ENCODE data around the gene TBP. TPM values are rescaled to one million over a fixed set of nuclear protein-coding genes. Genes with fewer than 3 reads are reported as not detected.
A peak's percentile ranks its signal among the peaks of the same experiment; 100 is the strongest.

The TBP gene
- total RNA-seq, 3 donors from 2014 or later, result 14.7 to 23.6 (median 20.6) TPM

DNA sequence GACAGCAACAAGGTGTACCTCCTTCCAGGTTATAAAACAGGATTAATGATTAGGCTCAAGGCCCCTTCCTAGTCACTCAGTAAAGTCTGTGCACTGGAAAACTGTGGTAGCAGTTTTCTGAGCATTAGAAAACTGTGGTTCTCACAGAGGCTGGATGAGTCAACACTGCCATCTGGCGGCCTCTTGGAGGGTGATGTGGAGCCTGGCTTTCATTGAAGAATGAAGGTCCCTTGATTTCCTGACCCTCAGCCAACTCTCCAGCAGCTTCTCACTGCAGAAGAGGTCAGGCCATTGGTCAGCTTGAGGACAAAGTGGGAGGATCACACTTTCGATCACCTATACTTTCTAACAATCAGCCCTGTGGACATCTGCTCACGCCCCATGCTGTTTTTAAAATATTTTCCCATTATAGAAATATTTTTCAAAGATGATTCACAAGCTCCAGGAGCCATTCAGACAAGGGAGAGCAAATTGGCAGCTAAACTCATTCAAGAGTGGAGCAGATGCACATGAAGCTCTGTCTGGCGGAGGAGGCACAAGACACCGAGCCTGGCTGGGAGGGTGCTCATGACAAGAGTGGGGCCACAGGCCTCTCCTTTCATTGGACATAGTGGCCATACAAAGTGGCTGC lies 24.2 kb upstream of the TBP start:
- Histone ChIP-seq H3K36me3 (peaks cover 8% of the 10 kb centered on the region), H3K4me3 (no peak overlapping the region), H3K27ac (no peak overlapping the region), H3K4me1 (no peaks in the 10 kb centered on the region), H3K27me3 (no peaks in the 10 kb centered on the region), H3K9me3 (no peaks in the 10 kb centered on the region)
- no peak for TF ChIP-seq POLR2A (IDR thresholded peaks at IDR 0.05)
- TF ChIP-seq, protein P1, sequence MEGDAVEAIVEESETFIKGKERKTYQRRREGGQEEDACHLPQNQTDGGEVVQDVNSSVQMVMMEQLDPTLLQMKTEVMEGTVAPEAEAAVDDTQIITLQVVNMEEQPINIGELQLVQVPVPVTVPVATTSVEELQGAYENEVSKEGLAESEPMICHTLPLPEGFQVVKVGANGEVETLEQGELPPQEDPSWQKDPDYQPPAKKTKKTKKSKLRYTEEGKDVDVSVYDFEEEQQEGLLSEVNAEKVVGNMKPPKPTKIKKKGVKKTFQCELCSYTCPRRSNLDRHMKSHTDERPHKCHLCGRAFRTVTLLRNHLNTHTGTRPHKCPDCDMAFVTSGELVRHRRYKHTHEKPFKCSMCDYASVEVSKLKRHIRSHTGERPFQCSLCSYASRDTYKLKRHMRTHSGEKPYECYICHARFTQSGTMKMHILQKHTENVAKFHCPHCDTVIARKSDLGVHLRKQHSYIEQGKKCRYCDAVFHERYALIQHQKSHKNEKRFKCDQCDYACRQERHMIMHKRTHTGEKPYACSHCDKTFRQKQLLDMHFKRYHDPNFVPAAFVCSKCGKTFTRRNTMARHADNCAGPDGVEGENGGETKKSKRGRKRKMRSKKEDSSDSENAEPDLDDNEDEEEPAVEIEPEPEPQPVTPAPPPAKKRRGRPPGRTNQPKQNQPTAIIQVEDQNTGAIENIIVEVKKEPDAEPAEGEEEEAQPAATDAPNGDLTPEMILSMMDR (IDR thresholded peaks at IDR 0.05), result peak; percentile 39 to 81 (median 54)
- DNase-seq (ENCODE audit: low spot score in 2 of 2), result peak; percentile 33 to 69
- intact Hi-C loops (cut with DNase I; ENCODE audit: low total_unique reads), result no loop called here

GRCh38 chr6:170532867-170533488 lies 21.2 kb upstream of the TBP start:
- Histone ChIP-seq H3K9me3 (no peaks in the 10 kb centered on the region), H3K27me3 (no peaks in the 10 kb centered on the region), H3K4me1 (no peaks in the 10 kb centered on the region), H3K4me3 (no peak overlapping the region), H3K27ac (no peak overlapping the region), H3K36me3 (peaks cover 8% of the 10 kb centered on the region)
- intact Hi-C loops (cut with DNase I; ENCODE audit: low total_unique reads), result no loop called here
- no peak for DNase-seq (ENCODE audit: low spot score in 2 of 2)
- TF ChIP-seq POLR2A (IDR thresholded peaks at IDR 0.05) (no peak), POLR2AphosphoS5 (IDR thresholded peaks at IDR 0.05) (no peak)
- TF ChIP-seq, protein P1 (IDR thresholded peaks at IDR 0.05), result no peak

DNA sequence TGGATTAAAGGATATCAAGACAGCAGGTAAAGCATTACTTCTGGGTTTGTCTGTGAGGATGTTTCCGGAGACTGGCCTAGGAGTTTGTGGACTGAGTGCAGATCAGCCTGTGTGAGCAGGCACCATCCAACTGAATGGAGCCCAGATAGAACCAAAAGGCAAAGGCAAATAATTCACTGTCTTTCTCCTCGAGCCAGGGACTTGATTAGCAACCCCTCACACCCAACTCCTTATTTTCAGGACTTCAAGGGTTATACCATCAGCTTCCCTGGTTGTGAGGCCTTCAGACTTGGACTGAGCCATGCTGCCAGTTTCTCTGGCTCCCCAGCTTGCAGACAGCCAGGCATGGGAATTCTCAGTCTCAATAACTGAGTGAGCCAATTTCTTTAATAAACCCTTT lies 20.4 kb upstream of the TBP start:
- Histone ChIP-seq H3K4me1 (no peaks in the 10 kb centered on the region), H3K4me3 (no peak overlapping the region), H3K9me3 (no peaks in the 10 kb centered on the region), H3K27ac (no peak overlapping the region), H3K36me3 (peaks cover 8% of the 10 kb centered on the region), H3K27me3 (no peaks in the 10 kb centered on the region)
- intact Hi-C loops (cut with DNase I; ENCODE audit: low total_unique reads), result no loop called here
- TF ChIP-seq POLR2A (IDR thresholded peaks at IDR 0.05), result no peak
- TF ChIP-seq POLR2AphosphoS5 (IDR thresholded peaks at IDR 0.05), result no peak
- TF ChIP-seq, protein P1 (IDR thresholded peaks at IDR 0.05), result no peak
- DNase-seq (ENCODE audit: low spot score in 2 of 2), result no peak

DNA sequence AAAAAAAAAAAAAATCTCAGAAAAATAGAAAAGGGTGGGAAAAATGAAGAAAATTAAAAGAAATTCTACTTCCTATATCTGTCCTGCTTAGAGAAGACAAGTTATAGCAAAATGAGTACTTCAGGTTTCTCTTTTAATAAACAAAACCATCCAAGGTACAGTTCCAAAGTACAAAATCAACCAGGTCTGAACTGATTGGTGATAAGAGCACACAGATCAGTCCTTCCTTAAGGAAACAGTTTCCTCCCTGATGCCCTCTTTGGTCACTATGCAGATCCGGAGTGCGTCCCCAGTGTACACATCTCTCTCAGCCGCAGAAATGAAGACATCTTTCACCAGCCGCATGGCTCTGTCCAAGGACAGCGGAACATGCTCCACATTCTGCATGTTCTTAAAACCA lies 19.2 kb upstream of the TBP start:
- H3K4me3 ChIP-seq, result no peak overlapping the region
- no peak overlapping the region for H3K27ac ChIP-seq
- intact Hi-C loops (cut with DNase I; ENCODE audit: low total_unique reads), result no loop called here
- no peaks in the 10 kb centered on the region for H3K27me3 ChIP-seq
- TF ChIP-seq, protein P1 (IDR thresholded peaks at IDR 0.05), result no peak
- TF ChIP-seq POLR2A (IDR thresholded peaks at IDR 0.05) (no peak), POLR2AphosphoS5 (IDR thresholded peaks at IDR 0.05) (no peak)
- H3K9me3 ChIP-seq, result no peaks in the 10 kb centered on the region
- DNase-seq (ENCODE audit: low spot score in 2 of 2), result no peak
- H3K4me1 ChIP-seq, result no peaks in the 10 kb centered on the region
- peaks cover 8% of the 10 kb centered on the region for H3K36me3 ChIP-seq

DNA sequence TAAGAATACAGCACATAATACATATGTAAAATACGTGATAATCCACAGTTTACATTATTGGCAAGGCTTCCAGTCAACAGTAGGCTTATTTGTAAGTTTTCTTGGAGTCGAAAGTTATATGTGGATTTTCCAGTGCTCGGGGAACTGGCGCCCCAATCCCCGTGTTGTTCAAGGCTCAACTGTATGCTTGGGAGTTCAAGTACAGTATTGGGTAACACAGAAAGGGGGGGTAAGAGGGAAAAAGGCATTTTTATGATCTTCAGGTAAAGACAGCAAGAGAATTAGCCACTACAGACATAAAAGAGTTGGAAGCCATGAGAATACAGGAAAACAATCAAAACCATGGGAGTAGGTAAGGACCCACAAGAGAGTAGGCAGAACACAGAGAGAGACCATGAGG lies 17.5 kb upstream of the TBP start:
- intact Hi-C loops (cut with DNase I; ENCODE audit: low total_unique reads), result no loop called here
- DNase-seq (ENCODE audit: low spot score in 2 of 2), result no peak
- no peak overlapping the region for H3K4me3 ChIP-seq
- H3K27me3 ChIP-seq, result no peaks in the 10 kb centered on the region
- TF ChIP-seq, protein P1 (IDR thresholded peaks at IDR 0.05), result no peak
- no peak for TF ChIP-seq POLR2A (IDR thresholded peaks at IDR 0.05)
- TF ChIP-seq POLR2AphosphoS5 (IDR thresholded peaks at IDR 0.05), result no peak
- peaks cover 8% of the 10 kb centered on the region for H3K36me3 ChIP-seq
- H3K27ac ChIP-seq, result no peak overlapping the region
- H3K4me1 ChIP-seq, result no peaks in the 10 kb centered on the region
- H3K9me3 ChIP-seq, result no peaks in the 10 kb centered on the region

Data from breast epithelium (tissue), 4 donors.